HUES6 (cell line): ENCODE measurements around the gene CLDN9.
"Not testable (repeated sequence)": the region's sequence is repeated elsewhere in the genome, so short reads cannot be mapped to it uniquely, and the experiment has no call there.

Experiments used
- H3K27ac ChIP-seq: 2 replicates; pipeline ENCODE4 v1.7.0; 2013; ENCODE audit warnings: low read depth, mild to moderate bottlenecking, low read length, inconsistent platforms
- H3K27me3 ChIP-seq: 2 replicates; pipeline ENCODE4 v1.6.1; 2013; ENCODE audit warnings: low read length; ENCODE audit not compliant: control insufficient read depth, insufficient read depth
- H3K36me3 ChIP-seq: 2 replicates; pipeline ENCODE4 v1.6.1; 2013; ENCODE audit warnings: low read length; ENCODE audit not compliant: control insufficient read depth, insufficient read depth
- H3K4me1 ChIP-seq: 2 replicates; pipeline ENCODE4 v1.6.1; 2013; ENCODE audit warnings: low read length; ENCODE audit not compliant: control insufficient read depth, insufficient read depth
- H3K4me3 ChIP-seq: 2 replicates; pipeline ENCODE4 v1.5.1; 2013; ENCODE audit warnings: low read depth, low read length
- H3K9ac ChIP-seq: one replicate; pipeline ENCODE4 v1.6.1; 2013; ENCODE audit warnings: mild to moderate bottlenecking, low read length
- H3K9me3 ChIP-seq: 2 replicates; pipeline ENCODE4 v1.6.1; 2013; ENCODE audit warnings: low read depth, low read length; ENCODE audit not compliant: control insufficient read depth, insufficient read depth

Gene CLDN9

DNA sequence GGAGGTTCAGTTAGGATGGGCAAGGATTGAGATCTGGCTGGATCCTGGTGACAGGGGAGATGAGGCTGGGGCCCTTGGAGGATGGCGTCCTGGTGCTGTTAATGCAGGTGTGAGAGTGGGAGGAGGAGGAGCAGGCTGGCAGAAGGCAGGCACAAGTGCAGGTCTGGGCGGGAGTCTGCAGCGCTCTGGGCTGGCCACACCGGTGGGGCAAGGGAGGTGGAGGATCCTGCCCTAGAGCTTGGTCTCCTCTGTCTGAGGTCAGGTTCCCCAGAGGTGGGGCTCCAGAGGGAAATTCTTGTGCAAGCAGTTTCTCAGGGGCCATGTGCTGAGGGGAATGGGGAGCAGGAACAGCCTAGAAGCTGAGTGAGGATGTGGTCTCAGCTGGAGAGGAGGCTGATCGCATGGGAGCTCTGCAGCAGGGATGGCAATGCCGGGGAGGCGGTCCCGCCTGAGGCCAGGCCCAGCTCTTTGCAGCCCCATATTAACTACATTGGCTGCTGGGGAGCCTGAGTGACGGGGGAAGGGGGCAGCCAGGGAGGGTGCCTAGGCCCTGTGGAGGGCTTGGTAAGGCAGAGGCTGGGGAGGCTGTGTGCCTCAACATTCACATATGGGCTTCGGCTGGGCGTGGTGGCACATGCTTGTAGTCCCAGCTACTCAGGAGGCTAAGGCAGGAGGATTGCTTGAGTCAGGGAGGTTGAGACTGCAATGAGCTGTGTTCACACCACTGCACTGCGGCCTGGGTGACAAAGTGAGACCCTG is 40.0 kb downstream of the CLDN9 start:
- H3K4me3 ChIP-seq, H3K4me1 ChIP-seq, H3K9me3 ChIP-seq, H3K9ac ChIP-seq, H3K27ac ChIP-seq: not testable (repeated sequence)
- Histone ChIP-seq H3K27me3 (peaks cover 30% of the 10 kb centered on the region), H3K36me3 (peaks cover 15% of the 10 kb centered on the region)

DNA sequence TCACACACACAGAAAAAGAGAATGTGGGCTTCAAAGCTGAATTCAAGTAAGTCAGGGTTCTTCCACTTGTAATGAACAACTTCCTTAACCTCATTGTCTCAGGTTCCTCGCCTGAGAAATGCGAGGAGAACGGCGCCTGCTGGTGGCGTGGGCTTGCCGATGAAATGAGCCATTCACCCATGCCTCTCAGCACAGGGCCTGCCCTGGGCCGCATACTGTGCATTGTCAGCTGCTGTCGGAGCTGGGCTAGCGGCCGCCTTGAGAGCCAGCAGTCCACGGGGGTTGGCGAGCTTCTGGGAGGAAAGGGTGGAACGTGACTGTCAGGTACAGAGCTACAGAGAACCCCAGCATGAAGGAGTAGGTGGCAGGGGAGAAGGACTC is 40.6 kb downstream of the CLDN9 start:
- not testable (repeated sequence) for H3K4me1 ChIP-seq, H3K9me3 ChIP-seq, H3K27ac ChIP-seq, H3K9ac ChIP-seq, H3K4me3 ChIP-seq
- Histone ChIP-seq H3K27me3 (peaks cover 28% of the 10 kb centered on the region), H3K36me3 (peaks cover 15% of the 10 kb centered on the region)

DNA sequence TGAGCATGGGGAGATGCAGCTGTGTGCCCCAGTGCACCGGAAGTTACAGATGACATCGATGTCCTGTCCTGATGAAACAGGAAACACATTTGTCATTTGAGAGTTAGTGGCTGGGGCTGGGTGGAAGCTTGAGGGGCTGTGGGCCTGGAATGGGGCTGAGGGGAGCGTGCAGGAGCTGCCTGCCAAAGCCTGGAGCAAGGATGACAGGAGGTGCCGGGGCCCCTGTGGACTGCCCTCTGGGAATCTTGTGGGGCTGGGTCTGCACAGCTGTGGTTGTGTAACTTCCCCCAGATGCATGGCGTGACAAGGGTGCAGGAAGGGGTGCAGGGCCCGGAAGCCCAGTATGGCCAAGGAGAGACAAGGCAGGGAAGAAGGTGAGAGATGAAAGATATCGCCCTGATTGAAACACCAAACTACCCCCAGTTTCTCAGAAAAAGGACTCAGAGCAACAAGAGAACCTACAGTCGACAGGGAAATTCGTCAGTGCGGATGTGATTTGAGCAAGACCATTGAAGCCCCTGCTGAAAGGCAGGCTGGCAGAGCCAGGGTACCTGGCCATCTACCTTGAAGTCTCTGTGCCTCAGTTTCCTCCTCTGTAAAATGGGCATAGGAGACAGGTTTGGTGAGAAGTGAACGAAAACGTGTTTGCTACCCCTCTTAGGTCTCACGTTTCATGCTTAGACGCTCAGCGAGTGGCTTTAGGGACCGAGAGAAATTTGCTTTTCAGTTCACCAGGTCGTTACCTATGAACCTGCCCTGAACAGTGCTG is 42.4 kb downstream of the CLDN9 start:
- H3K4me1 ChIP-seq = peaks cover 6% of the 10 kb centered on the region
- H3K27me3 ChIP-seq = peaks cover 12% of the 10 kb centered on the region
- no peaks in the 10 kb centered on the region for H3K9me3 ChIP-seq
- H3K4me3 ChIP-seq = no peak overlapping the region
- H3K36me3 ChIP-seq = peaks cover 15% of the 10 kb centered on the region
- H3K27ac ChIP-seq = no peak overlapping the region
- no peak overlapping the region for H3K9ac ChIP-seq

DNA sequence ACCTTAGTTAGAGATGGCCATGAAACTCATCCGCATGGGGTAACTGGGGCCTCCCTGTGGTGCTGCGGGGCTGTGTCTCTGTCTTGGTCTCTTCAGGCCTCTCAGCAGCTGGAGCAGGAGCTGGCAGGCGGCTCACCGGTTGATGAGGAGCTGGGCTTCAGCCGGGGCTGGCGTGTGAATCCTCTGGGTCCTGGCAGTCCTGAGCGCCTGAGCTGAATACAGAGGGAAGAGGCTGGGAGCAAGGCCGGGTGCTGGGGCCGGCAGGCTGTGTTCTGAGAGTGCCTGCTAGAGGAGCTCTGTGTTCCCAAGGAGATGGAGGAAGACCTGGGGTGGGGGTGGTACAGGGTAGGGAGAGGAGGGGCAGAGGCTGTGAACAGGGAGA is 43.0 kb downstream of the CLDN9 start:
- not testable (repeated sequence) for H3K4me3 ChIP-seq, H3K9ac ChIP-seq, H3K27me3 ChIP-seq, H3K4me1 ChIP-seq, H3K27ac ChIP-seq, H3K9me3 ChIP-seq
- H3K36me3 ChIP-seq = peaks cover 15% of the 10 kb centered on the region

DNA sequence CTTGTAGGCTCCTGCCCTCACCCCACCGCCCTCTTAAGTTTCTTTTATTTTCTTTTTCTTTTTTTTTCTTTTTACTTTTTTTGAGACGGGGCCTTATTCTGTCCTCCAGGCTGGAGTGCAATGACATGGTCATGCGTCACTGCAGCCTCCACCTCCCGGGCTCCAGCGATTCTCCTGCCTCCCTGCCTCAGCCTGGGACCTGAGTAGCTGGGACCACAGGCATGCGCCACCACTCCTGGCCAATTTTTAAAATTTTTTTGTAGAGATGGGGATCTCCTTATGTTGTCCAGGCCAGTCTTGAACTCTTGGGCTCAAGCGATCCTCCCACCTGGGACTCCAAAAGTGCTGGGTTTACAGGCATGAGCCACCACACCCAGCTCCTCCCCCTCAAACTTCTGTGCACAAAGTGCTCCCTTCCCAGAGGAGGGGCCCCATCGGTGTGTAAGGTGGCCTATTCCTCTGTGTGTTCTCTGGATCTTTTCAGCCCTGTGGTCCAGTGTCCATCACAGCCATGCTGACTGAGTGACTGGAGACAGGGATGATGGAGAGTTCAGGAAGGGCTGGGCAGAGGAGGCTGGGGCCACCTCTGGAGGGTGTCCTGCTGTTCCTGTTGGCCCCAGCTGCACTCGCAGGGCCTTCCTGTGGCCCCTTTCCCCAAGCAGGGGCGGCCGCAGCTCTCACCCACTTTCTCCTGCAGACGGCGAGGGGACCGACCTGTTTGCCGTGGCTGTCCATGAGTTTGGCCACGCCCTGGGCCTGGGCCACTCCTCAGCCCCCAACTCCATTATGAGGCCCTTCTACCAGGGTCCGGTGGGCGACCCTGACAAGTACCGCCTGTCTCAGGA is 43.8 kb downstream of the CLDN9 start:
- Histone ChIP-seq H3K36me3 (peaks cover 15% of the 10 kb centered on the region), H3K4me3 (no peak overlapping the region), H3K27me3 (peaks cover 8% of the 10 kb centered on the region), H3K9me3 (no peaks in the 10 kb centered on the region), H3K4me1 (peaks cover 6% of the 10 kb centered on the region), H3K27ac (no peak overlapping the region), H3K9ac (no peak overlapping the region)

DNA sequence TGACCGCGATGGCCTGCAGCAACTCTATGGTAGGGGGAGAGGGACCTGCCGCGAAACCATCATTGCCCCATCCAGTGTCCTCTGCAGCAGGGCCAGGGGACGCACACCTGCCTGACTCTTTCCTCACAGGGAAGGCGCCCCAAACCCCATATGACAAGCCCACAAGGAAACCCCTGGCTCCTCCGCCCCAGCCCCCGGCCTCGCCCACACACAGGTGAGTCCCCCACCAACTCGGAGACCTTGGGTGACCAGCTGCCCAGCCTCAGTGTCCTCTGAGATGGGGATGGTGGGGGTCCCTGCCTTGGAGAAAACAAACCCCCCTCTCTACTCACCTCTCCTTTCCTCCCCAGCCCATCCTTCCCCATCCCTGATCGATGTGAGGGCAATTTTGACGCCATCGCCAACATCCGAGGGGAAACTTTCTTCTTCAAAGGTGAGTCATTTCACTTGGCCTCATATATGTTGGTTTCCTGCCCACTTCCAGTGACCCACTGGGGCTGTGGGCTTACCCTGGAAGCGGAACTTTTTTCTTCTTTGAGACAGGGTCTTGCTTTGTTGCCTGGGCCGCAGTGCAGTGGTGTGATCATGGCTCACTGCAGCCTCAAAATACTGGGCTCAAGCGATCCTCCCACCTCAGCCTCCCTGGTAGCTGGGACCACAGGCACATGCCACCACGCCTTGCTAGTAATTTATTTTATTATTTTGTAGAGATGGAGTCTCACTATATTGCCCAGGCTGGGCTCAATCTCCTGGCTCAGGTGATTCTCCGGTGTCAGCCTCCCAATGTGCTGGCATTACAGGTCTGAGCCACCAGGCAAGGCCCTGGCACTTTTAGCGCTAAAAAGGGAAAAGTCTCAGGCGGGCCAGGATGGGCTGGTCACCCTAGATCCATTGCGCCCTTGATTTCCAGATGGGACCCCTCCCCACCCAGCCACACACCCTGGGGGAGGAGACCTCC is 44.7 kb downstream of the CLDN9 start:
- Histone ChIP-seq H3K9ac (no peak overlapping the region), H3K4me1 (peaks cover 6% of the 10 kb centered on the region), H3K9me3 (no peaks in the 10 kb centered on the region), H3K27ac (no peak overlapping the region), H3K4me3 (peak overlapping the region; percentile 92), H3K36me3 (peaks cover 15% of the 10 kb centered on the region), H3K27me3 (peaks cover 8% of the 10 kb centered on the region)

DNA sequence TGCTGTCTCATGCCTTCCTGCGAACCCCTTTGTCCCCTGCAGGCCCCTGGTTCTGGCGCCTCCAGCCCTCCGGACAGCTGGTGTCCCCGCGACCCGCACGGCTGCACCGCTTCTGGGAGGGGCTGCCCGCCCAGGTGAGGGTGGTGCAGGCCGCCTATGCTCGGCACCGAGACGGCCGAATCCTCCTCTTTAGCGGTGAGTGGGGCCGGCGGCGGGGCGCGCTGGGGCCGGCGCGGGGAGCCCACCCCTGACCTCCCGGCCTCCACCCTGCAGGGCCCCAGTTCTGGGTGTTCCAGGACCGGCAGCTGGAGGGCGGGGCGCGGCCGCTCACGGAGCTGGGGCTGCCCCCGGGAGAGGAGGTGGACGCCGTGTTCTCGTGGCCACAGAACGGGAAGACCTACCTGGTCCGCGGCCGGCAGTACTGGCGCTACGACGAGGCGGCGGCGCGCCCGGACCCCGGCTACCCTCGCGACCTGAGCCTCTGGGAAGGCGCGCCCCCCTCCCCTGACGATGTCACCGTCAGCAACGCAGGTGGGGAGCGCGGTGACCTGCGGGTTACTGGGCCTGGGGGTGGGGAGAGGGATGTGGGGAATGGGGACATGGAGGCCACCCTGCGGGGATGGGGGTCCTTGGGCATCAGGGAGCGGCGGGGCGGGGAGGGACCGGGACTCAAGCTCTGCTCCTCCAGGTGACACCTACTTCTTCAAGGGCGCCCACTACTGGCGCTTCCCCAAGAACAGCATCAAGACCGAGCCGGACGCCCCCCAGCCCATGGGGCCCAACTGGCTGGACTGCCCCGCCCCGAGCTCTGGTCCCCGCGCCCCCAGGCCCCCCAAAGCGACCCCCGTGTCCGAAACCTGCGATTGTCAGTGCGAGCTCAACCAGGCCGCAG is 45.7 kb downstream of the CLDN9 start:
- peak overlapping the region; percentile 92 for H3K4me3 ChIP-seq
- peaks cover 15% of the 10 kb centered on the region for H3K36me3 ChIP-seq
- H3K4me1 ChIP-seq = peaks cover 6% of the 10 kb centered on the region
- peak overlapping the region; percentile 42; the same call in 1 of the 2 replicates for H3K27ac ChIP-seq
- no peaks in the 10 kb centered on the region for H3K9me3 ChIP-seq
- peaks cover 8% of the 10 kb centered on the region for H3K27me3 ChIP-seq
- H3K9ac ChIP-seq = peak overlapping the region; percentile 68

DNA sequence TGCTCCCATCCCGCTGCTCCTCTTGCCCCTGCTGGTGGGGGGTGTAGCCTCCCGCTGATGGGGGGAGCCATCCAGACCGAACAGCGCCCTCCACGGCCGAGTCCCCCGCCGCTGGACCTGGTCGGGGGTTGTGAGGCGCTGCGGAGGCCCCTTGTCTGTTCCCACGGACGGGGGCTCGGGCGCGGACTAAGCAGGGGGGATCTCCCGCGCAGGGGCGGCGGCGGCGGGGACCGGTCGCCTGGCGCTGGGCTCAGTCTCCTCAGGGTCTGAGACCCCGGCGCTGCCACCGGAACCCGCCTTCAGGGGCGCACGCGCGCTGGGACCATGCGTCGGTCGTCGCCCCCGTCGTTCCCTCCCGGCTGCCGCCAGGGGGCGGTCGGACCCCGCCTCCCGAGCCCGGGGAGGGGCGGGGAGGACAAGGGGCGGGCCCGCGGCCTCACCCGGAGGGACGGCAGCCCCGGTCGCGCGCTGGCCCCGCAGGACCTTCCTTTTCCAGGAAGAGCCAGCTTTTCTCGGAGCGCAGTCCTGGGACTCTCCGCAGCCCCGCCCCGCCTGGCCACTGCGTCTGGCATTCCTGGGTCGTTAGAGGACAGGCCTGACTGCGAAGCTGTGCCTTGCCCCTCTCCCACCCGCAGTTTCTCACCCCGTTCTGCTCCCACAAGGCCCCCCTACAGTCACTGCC is 46.5 kb downstream of the CLDN9 start:
- no peaks in the 10 kb centered on the region for H3K9me3 ChIP-seq
- peak overlapping the region; percentile 68; the same call in 1 of the 2 replicates for H3K27ac ChIP-seq
- H3K27me3 ChIP-seq = peaks cover 8% of the 10 kb centered on the region
- peaks cover 10% of the 10 kb centered on the region for H3K36me3 ChIP-seq
- H3K9ac ChIP-seq = peak overlapping the region; percentile 80
- peak overlapping the region; percentile 92 for H3K4me3 ChIP-seq
- peaks cover 10% of the 10 kb centered on the region for H3K4me1 ChIP-seq

DNA sequence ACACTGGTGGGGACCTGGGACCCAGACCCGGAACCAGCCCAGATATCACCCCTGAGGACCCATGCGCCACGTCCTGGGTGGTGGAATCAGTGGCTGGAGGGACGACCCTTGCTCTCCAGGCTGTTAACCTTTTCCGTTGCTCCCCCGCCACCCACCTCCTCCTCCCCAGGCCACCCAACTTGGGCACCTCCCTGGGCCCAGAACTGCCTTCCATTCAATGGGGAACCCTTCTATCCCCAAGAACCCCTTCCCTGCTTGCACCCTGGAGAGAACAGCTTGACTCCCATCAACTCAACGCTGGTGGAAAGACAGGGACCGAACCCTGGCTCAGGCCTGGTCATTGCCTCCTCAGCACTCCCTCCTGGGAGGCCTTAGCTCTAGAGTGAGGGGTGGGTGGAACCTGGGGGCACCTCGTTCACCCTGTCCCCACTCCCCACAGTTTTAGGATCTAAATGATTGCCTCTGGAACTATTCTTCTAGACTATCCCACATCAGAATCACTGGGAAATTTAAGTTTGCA is 47.1 kb downstream of the CLDN9 start:
- H3K9ac ChIP-seq = peak overlapping the region; percentile 80
- no peaks in the 10 kb centered on the region for H3K9me3 ChIP-seq
- peak overlapping the region; percentile 92 for H3K4me3 ChIP-seq
- peak overlapping the region; percentile 68; the same call in 1 of the 2 replicates for H3K27ac ChIP-seq
- peaks cover 5% of the 10 kb centered on the region; the same call in 1 of the 2 replicates for H3K36me3 ChIP-seq
- peaks cover 8% of the 10 kb centered on the region for H3K27me3 ChIP-seq
- peaks cover 15% of the 10 kb centered on the region for H3K4me1 ChIP-seq
